ENCODE measurements around the gene ENDOV. TPM values are rescaled to one million over a fixed set of nuclear protein-coding genes. Genes with fewer than 3 reads are reported as not detected.

Gene ENDOV
- total and polyA plus RNA-seq, 2 experiments from 2014 or later, result 21.2 to 33.8 TPM

- H2AFZ ChIP-seq, result peak overlapping the region; percentile 86
- peak overlapping the region; percentile 98 for H3K4me2 ChIP-seq
- H3K27ac ChIP-seq, result peak overlapping the region; percentile 100
Measured at GRCh38 chr17:80413771-80414507, 1.0 kb upstream of the ENDOV start.

GRCh38 chr17:80414508-80414802, 512 bp upstream of the ENDOV start:
- Histone ChIP-seq H3K9me2 (replicated peaks; ENCODE audit: insufficient read depth) (no peaks in the 10 kb centered on the region), H3K9me3 (ENCODE audit: low read depth) (no peaks in the 10 kb centered on the region), H3K4me3 (peak overlapping the region; percentile 92), H3K4me1 (ENCODE audit: insufficient read depth) (peaks cover 4% of the 10 kb centered on the region), H3K27me3 (no peaks in the 10 kb centered on the region), H4K20me1 (ENCODE audit: insufficient read depth, poor library complexity, severe bottlenecking) (peaks cover 3% of the 10 kb centered on the region), H2AFZ (peak overlapping the region; percentile 86), H3K36me3 (replicated peaks; ENCODE audit: insufficient read depth, low read depth) (no peaks in the 10 kb centered on the region), H3K27ac (peak overlapping the region; percentile 100), H3K4me2 (peak overlapping the region; percentile 98), H3K79me2 (peaks cover 31% of the 10 kb centered on the region)
- TF ChIP-seq EZH2phosphoT487 (IDR thresholded peaks at IDR 0.05; ENCODE audit: low read depth, severe bottlenecking, unreplicated experiment) (no peak), EZH2 (IDR thresholded peaks at IDR 0.05; ENCODE audit: borderline replicate concordance) (no peak), CTCF (IDR thresholded peaks at IDR 0.05; ENCODE audit: poor library complexity) (no peak)
- WGBS (ENCODE audit: low lambda C conversion rate, missing lambda C conversion rate), result under 1% methylated on average over 15 of the region's 15 CpGs
- peak; percentile 26 for DNase-seq (ENCODE audit: low spot score)

More at GRCh38 chr17:80413771-80414507, 1.0 kb upstream of the ENDOV start:
- DNase-seq (ENCODE audit: low spot score), result no peak
- H3K27me3 ChIP-seq, result no peaks in the 10 kb centered on the region
- peaks cover 4% of the 10 kb centered on the region for H3K4me1 ChIP-seq (ENCODE audit: insufficient read depth)
- peak overlapping the region; percentile 92 for H3K4me3 ChIP-seq
- WGBS (ENCODE audit: low lambda C conversion rate, missing lambda C conversion rate), result 57% methylated on average over 26 of the region's 26 CpGs
- H3K9me2 ChIP-seq (replicated peaks; ENCODE audit: insufficient read depth), result no peaks in the 10 kb centered on the region
- H3K79me2 ChIP-seq, result peaks cover 31% of the 10 kb centered on the region
- H3K36me3 ChIP-seq (replicated peaks; ENCODE audit: insufficient read depth, low read depth), result no peaks in the 10 kb centered on the region
- H3K9me3 ChIP-seq (ENCODE audit: low read depth), result no peaks in the 10 kb centered on the region
- TF ChIP-seq EZH2phosphoT487 (IDR thresholded peaks at IDR 0.05; ENCODE audit: low read depth, severe bottlenecking, unreplicated experiment), result no peak
- H4K20me1 ChIP-seq (ENCODE audit: insufficient read depth, poor library complexity, severe bottlenecking), result peaks cover 3% of the 10 kb centered on the region

- Histone ChIP-seq H3K4me2 (peak overlapping the region; percentile 98), H3K27ac (peak overlapping the region; percentile 100), H3K79me2 (peaks cover 31% of the 10 kb centered on the region), H3K36me3 (replicated peaks; ENCODE audit: insufficient read depth, low read depth) (no peaks in the 10 kb centered on the region), H2AFZ (peak overlapping the region; percentile 86), H4K20me1 (ENCODE audit: insufficient read depth, poor library complexity, severe bottlenecking) (peaks cover 3% of the 10 kb centered on the region), H3K4me3 (peak overlapping the region; percentile 92), H3K9me2 (replicated peaks; ENCODE audit: insufficient read depth) (no peaks in the 10 kb centered on the region), H3K9me3 (ENCODE audit: low read depth) (no peaks in the 10 kb centered on the region), H3K27me3 (no peaks in the 10 kb centered on the region), H3K4me1 (ENCODE audit: insufficient read depth) (peaks cover 4% of the 10 kb centered on the region)
- no peak for TF ChIP-seq EZH2phosphoT487 (IDR thresholded peaks at IDR 0.05; ENCODE audit: low read depth, severe bottlenecking, unreplicated experiment)
- TF ChIP-seq CTCF (IDR thresholded peaks at IDR 0.05; ENCODE audit: poor library complexity), result no peak
- TF ChIP-seq EZH2 (IDR thresholded peaks at IDR 0.05; ENCODE audit: borderline replicate concordance), result no peak
- no peak for DNase-seq (ENCODE audit: low spot score)
- WGBS (ENCODE audit: low lambda C conversion rate, missing lambda C conversion rate), result 13% methylated on average over 39 of the region's 39 CpGs
Measured at GRCh38 chr17:80415626-80416137, 715 bp downstream of the ENDOV start.

- no peaks in the 10 kb centered on the region for H3K36me3 ChIP-seq (replicated peaks; ENCODE audit: insufficient read depth, low read depth)
- peak overlapping the region; percentile 98 for H3K4me2 ChIP-seq
- no peak overlapping the region for H2AFZ ChIP-seq
- no peak overlapping the region for H3K27ac ChIP-seq
- DNase-seq (ENCODE audit: low spot score), result no peak
- TF ChIP-seq EZH2phosphoT487 (IDR thresholded peaks at IDR 0.05; ENCODE audit: low read depth, severe bottlenecking, unreplicated experiment) (no peak), EZH2 (IDR thresholded peaks at IDR 0.05; ENCODE audit: borderline replicate concordance) (no peak), CTCF (IDR thresholded peaks at IDR 0.05; ENCODE audit: poor library complexity) (no peak)
- WGBS (ENCODE audit: low lambda C conversion rate, missing lambda C conversion rate), result 87% methylated on average over 7 of the region's 7 CpGs
- peaks cover 31% of the 10 kb centered on the region for H3K79me2 ChIP-seq
- H3K9me2 ChIP-seq (replicated peaks; ENCODE audit: insufficient read depth), result no peaks in the 10 kb centered on the region
- H3K4me3 ChIP-seq, result peak overlapping the region; percentile 92
- no peaks in the 10 kb centered on the region for H3K9me3 ChIP-seq (ENCODE audit: low read depth)
- peaks cover 4% of the 10 kb centered on the region for H3K4me1 ChIP-seq (ENCODE audit: insufficient read depth)
- H3K27me3 ChIP-seq, result no peaks in the 10 kb centered on the region
- H4K20me1 ChIP-seq (ENCODE audit: insufficient read depth, poor library complexity, severe bottlenecking), result peaks cover 3% of the 10 kb centered on the region
Measured at GRCh38 chr17:80416260-80416939, 1.4 kb downstream of the ENDOV start.

Data from hepatocyte (in vitro differentiated cells).